K562 (cell line): ENCODE results near the gene SFMBT2. TPM values are rescaled to one million over a fixed set of nuclear protein-coding genes. Genes with fewer than 3 reads are reported as not detected.

Experiments used
- ATAC-seq: fragments of 200-7000 bp; cut with Tn5 transposase; 3 replicates; pipeline ENCODE4 v1.9.1; 2020; ENCODE audit warnings: moderate library complexity
- BruUV-seq: library from RNA; stranded (reverse); fragments of 400-500 nt; replicated peaks from 2 replicates; lab custom pipeline; 2021; lab: Mats Ljungman, UMichigan
- CTCF ChIA-PET: fragments of 300-600 bp; formaldehyde crosslinking; extraction: SDS; loops from one replicate; lab custom pipeline; 2021; ENCODE audit warnings: low intra/inter-chr PET ratio; lab: Yijun Ruan, JAX
- POLR2A ChIA-PET: fragments of 300-600, 350-650 bp; sonication (Branson Sonifier 250); formaldehyde crosslinking; extraction: SDS; loops from one replicate; lab custom pipeline; 2021; ENCODE audit warnings: antibody characterized with exemption, inconsistent platforms; lab: Yijun Ruan, JAX
- DNase-seq, 4 experiments: peaks; one replicate each; pipeline versions ENCODE4 v3.0.0 to v3.0.0-alpha.2; 2011 to 2018; ENCODE audit warnings: low spot score in 3 of 4, mixed read lengths in 3 of 4; ENCODE audit errors: extremely low read depth in 1 of 4
- FAIRE-seq: peaks from 2 replicates; lab custom pipeline; 2011; peaks lifted over from hg19 to GRCh38; lab: Jason Lieb, UNC
- H2AFZ ChIP-seq: 2 replicates; pipeline ENCODE4 v1.6.0; 2011; ENCODE audit warnings: low read depth, low read length, control low read depth, inconsistent platforms
- H3K27ac ChIP-seq: fragments of 200-600 bp; 3 replicates; pipeline ENCODE4 v1.8.0; 2011; ENCODE audit warnings: low read depth, mild to moderate bottlenecking, control low read depth, inconsistent platforms, low read length, moderate library complexity, mixed read lengths; ENCODE audit errors: extremely low read depth
- H3K27me3 ChIP-seq, 2 experiments: fragments of 300-600 bp in 1 of 2; 2 replicates in 1 of 2; 3 replicates in 1 of 2; pipeline versions ENCODE4 v1.6.0 to v1.8.0; 2011; ENCODE audit warnings: inconsistent platforms in 2 of 2, low read length in 2 of 2, mild to moderate bottlenecking in 1 of 2, mixed read lengths in 1 of 2, moderate library complexity in 1 of 2; ENCODE audit not compliant: control insufficient read depth in 2 of 2, insufficient read depth in 2 of 2
- H3K36me3 ChIP-seq: fragments of 300-600 bp; 3 replicates; pipeline ENCODE4 v1.8.0; 2011; ENCODE audit warnings: mild to moderate bottlenecking, low read length, inconsistent platforms; ENCODE audit not compliant: control insufficient read depth, insufficient read depth
- H3K4me1 ChIP-seq, 2 experiments: fragments of 200-600 bp in 1 of 2; replicated peaks in 1 of 2; 2 replicates in 1 of 2; 3 replicates in 1 of 2; pipeline versions ENCODE4 v1.5.1 to v1.8.0; 2011; ENCODE audit warnings: inconsistent platforms in 2 of 2, low read length in 2 of 2, mild to moderate bottlenecking in 1 of 2, mixed read lengths in 1 of 2, moderate library complexity in 1 of 2; ENCODE audit not compliant: control insufficient read depth in 2 of 2, insufficient read depth in 2 of 2
- H3K4me2 ChIP-seq: 2 replicates; pipeline ENCODE4 v1.6.1; 2011; ENCODE audit warnings: low read length, control low read depth, inconsistent platforms, mixed read lengths; ENCODE audit not compliant: insufficient read depth
- H3K4me3 ChIP-seq: fragments of 200-600 bp; sonication (generic), shearing (Covaris generic); 2 replicates; pipeline ENCODE4 v1.5.1; 2016; ENCODE audit warnings: control low read depth, inconsistent platforms
- H3K79me2 ChIP-seq: fragments of 200-600 bp; 3 replicates; pipeline ENCODE4 v1.8.0; 2011; ENCODE audit warnings: low read length, inconsistent platforms; ENCODE audit not compliant: control insufficient read depth, insufficient read depth
- H3K9ac ChIP-seq, 2 experiments: 2 replicates each; pipeline versions ENCODE4 v1.6.0 to v1.6.1; 2011; ENCODE audit warnings: low read depth in 2 of 2, low read length in 2 of 2, control low read depth in 1 of 2, inconsistent platforms in 1 of 2, mild to moderate bottlenecking in 1 of 2, mixed read lengths in 1 of 2; ENCODE audit not compliant: insufficient read depth in 1 of 2
- H3K9me1 ChIP-seq: one replicate; pipeline ENCODE4 v1.6.0; 2011; ENCODE audit warnings: inconsistent platforms, mild to moderate bottlenecking, low read length, moderate library complexity; ENCODE audit not compliant: control insufficient read depth, insufficient read depth
- H3K9me3 ChIP-seq: replicated peaks from 2 replicates; pipeline ENCODE4 v1.5.1; 2011; ENCODE audit warnings: low read depth, low read length, inconsistent platforms; ENCODE audit not compliant: control insufficient read depth, insufficient read depth
- H4K20me1 ChIP-seq: replicated peaks from 2 replicates; pipeline ENCODE4 v1.6.1; 2011; ENCODE audit warnings: low read length, inconsistent platforms, mixed read lengths; ENCODE audit not compliant: control insufficient read depth, insufficient read depth
- REST ChIP-seq, 2 experiments: fragments of 450-650 bp; formaldehyde crosslinking in 1 of 2; IDR thresholded peaks; 2 replicates each; pipeline versions ENCODE4 v1.4.0 to v1.6.1; 2014 to 2020; ENCODE audit warnings: mild to moderate bottlenecking in 2 of 2, borderline replicate concordance in 1 of 2, low read depth in 1 of 2
- SNRNP70 ChIP-seq: fragments of 200-400 bp; formaldehyde crosslinking; optimal IDR thresholded peaks from 2 replicates; pipeline ENCODE3; 2017; ENCODE audit warnings: low read depth, low read length
- WGBS: fragments of 100-300 bp; shearing (Covaris generic); methylation state at CpG from one replicate; pipeline ENCODE4 v1.1.6; 2016; ENCODE audit warnings: low coverage, mixed read lengths; ENCODE audit not compliant: insufficient coverage; ENCODE audit errors: missing lambda C conversion rate; 5-methylcytosine and 5-hydroxymethylcytosine counted together
- in situ Hi-C: fragments of 300-500 bp; cut with MboI; formaldehyde crosslinking; loops from 4 replicates; pipeline ENCODE4 v1.15.0; 2018; ENCODE audit warnings: inconsistent platforms, mixed read lengths
- intact Hi-C: fragments of 100-400 bp; cut with micrococcal nuclease; formaldehyde crosslinking; loops from 2 replicates; pipeline ENCODE4 v1.14.2; 2022
- polyA plus RNA-seq, 8 experiments: library from polyadenylated mRNA; depleted of rRNA in 4 of 8; stranded (reverse) in 5 of 8; unstranded in 3 of 8; fragments of >200 nt; fragmentation: Nextera tagmentation in 2 of 8; fragmentation: Illumina TruSeq in 1 of 8; extraction: Ambion mirVana in 2 of 8; extraction: Trizol in 1 of 8; gene quantifications; 2 replicates each; pipeline versions ENCODE4 v1.2.1 to v1.2.3, GENCODE V29; 2011 to 2014; ENCODE audit warnings: inconsistent platforms in 1 of 8, missing spikeins in 1 of 8
- total RNA-seq, 7 experiments: library from RNA; depleted of rRNA in 6 of 7; stranded (reverse); fragments of >200 nt in 6 of 7; fragmentation: Illumina TruSeq in 2 of 7; extraction: Trizol in 2 of 7; gene quantifications; 2 replicates each; pipeline versions ENCODE4 v1.2.1 to v1.2.3, GENCODE V29; 2011 to 2021; ENCODE audit warnings: low replicate concordance in 1 of 7

SFMBT2 gene
- total and polyA plus RNA-seq, 9 of the 15 experiments (the other 6 are each of a cell fraction or from before 2014, with no cell fraction given) = 1.2 to 13.6 (median 7.6) TPM

GRCh38 chr10:7265396-7266123 is 145.3 kb downstream of the SFMBT2 start:
- Histone ChIP-seq H3K9ac (no peak overlapping the region), H3K27me3 (no peaks in the 10 kb centered on the region), H3K79me2 (no peaks in the 10 kb centered on the region), H3K27ac (no peak overlapping the region), H2AFZ (no peak overlapping the region), H3K9me1 (no peaks in the 10 kb centered on the region), H3K4me1 (no peaks in the 10 kb centered on the region; a peak in 1 of 5 replicates), H3K4me3 (no peak overlapping the region), H3K36me3 (peaks cover 6% of the 10 kb centered on the region; the same call in 2 of the 3 replicates), H3K4me2 (no peak overlapping the region), H4K20me1 (no peaks in the 10 kb centered on the region), H3K9me3 (no peaks in the 10 kb centered on the region)
- in situ Hi-C loops = loop anchor here (10.0 kb wide), 1 partner anchor 139 kb away; no protein-coding TSS in a partner anchor
- no peak for ATAC-seq
- no peak for TF ChIP-seq REST (IDR thresholded peaks at IDR 0.05; ENCODE audit: borderline replicate concordance)
- no peak for TF ChIP-seq REST (CRISPR knock-in tag; IDR thresholded peaks at IDR 0.05; ENCODE audit: low read depth)
- no peak for TF ChIP-seq SNRNP70
- no peak for FAIRE-seq
- WGBS = 75% methylated on average over 8 of the region's 8 CpGs
- BruUV-seq = no TSS peak
- intact Hi-C loops = no loop called here
- ChIA-PET POLR2A (no interaction called here), CTCF (no interaction called here)
- no peak for DNase-seq
